HG03521 (cell line): Measurements from ENCODE around the gene EXOSC5.
"Not testable (repeated sequence)": the region's sequence is repeated elsewhere in the genome, so short reads cannot be mapped to it uniquely, and the experiment has no call there.

ENCODE experiments used
- ATAC-seq: cut with Tn5 transposase; IDR thresholded peaks from one replicate; pipeline ENCODE4 v1.9.1; 2021; ENCODE audit warnings: mild to moderate bottlenecking, moderate library complexity; ENCODE audit not compliant: unreplicated experiment

Gene EXOSC5

GRCh38 chr19:41397086-41398049, at the start of gene EXOSC5, which contains the start of gene BCKDHA:
Gene EXOSC5 (minus strand): TSS chr19:41397359. CDS start chr19:41397328, 31 bp downstream.
Gene BCKDHA (plus strand): TSS chr19:41397818. CDS start chr19:41397828, 10 bp downstream.
- peak; percentile 94 for ATAC-seq

GRCh38 chr19:41445575-41445974, 48.4 kb upstream of the EXOSC5 start:
- ATAC-seq, result no peak

- no peak for ATAC-seq
Observed at GRCh38 chr19:41443813-41444455, 46.8 kb upstream of the EXOSC5 start.

- ATAC-seq, result no peak
Observed at GRCh38 chr19:41442473-41443355, 45.6 kb upstream of the EXOSC5 start, which contains the start of gene ERICH4. Gene ERICH4 (plus strand): TSS chr19:41443156. CDS start chr19:41443170, 14 bp downstream.

GRCh38 chr19:41441321-41441945, 44.3 kb upstream of the EXOSC5 start:
- no peak for ATAC-seq

- peak; percentile 86 for ATAC-seq
Observed at GRCh38 chr19:41439441-41440222, 42.5 kb upstream of the EXOSC5 start, which contains the start of gene DMAC2. Gene DMAC2 (minus strand): TSS chr19:41439912. CDS start chr19:41439899, 13 bp downstream.

GRCh38 chr19:41437944-41438574, 40.9 kb upstream of the EXOSC5 start:
- ATAC-seq, result no peak

- no peak for ATAC-seq
Observed at GRCh38 chr19:41436674-41436951, 39.5 kb upstream of the EXOSC5 start.

GRCh38 chr19:41435936-41436673, 38.9 kb upstream of the EXOSC5 start:
- ATAC-seq, result no peak

- not testable (repeated sequence) for ATAC-seq
Observed at GRCh38 chr19:41435376-41435775, 38.2 kb upstream of the EXOSC5 start.

GRCh38 chr19:41434450-41434849, 37.3 kb upstream of the EXOSC5 start:
- ATAC-seq, result no peak

- no peak for ATAC-seq
Observed at GRCh38 chr19:41433171-41433570, 36.0 kb upstream of the EXOSC5 start.

GRCh38 chr19:41431426-41432386, 34.5 kb upstream of the EXOSC5 start:
- no peak for ATAC-seq

GRCh38 chr19:41430922-41431321, 33.8 kb upstream of the EXOSC5 start:
- ATAC-seq, result no peak

- ATAC-seq, result no peak
Observed at GRCh38 chr19:41428481-41428859, 31.3 kb upstream of the EXOSC5 start.

- no peak for ATAC-seq
Observed at GRCh38 chr19:41427647-41428480, 30.7 kb upstream of the EXOSC5 start.
